Ishikawa (cell line): Measurements from ENCODE around the gene TRIL.

Experiments
- CEBPB ChIP-seq: IDR thresholded peaks from 2 replicates; pipeline ENCODE4 v1.6.1; 2012
- CREB1 ChIP-seq: IDR thresholded peaks from 2 replicates; pipeline ENCODE4 v1.6.1; 2012; ENCODE audit warnings: low read depth
- EGR1 ChIP-seq: IDR thresholded peaks from 2 replicates; pipeline ENCODE4 v1.6.1; 2012
- EP300 ChIP-seq: IDR thresholded peaks from 2 replicates; pipeline ENCODE4 v1.6.1; 2012; ENCODE audit warnings: borderline replicate concordance
- FOXM1 ChIP-seq: IDR thresholded peaks from 2 replicates; pipeline ENCODE4 v1.6.1; 2012; ENCODE audit warnings: low read depth, borderline replicate concordance
- MAX ChIP-seq: IDR thresholded peaks from 2 replicates; pipeline ENCODE4 v1.6.1; 2012
- NFIC ChIP-seq: IDR thresholded peaks from 2 replicates; pipeline ENCODE4 v1.6.1; 2012
- RAD21 ChIP-seq: IDR thresholded peaks from 2 replicates; pipeline ENCODE4 v1.6.1; 2012; ENCODE audit warnings: low read depth
- REST ChIP-seq: IDR thresholded peaks from 2 replicates; pipeline ENCODE4 v1.6.1; 2012; ENCODE audit warnings: low read depth, mild to moderate bottlenecking
- TAF1 ChIP-seq: IDR thresholded peaks from 2 replicates; pipeline ENCODE4 v1.6.1; 2012; ENCODE audit warnings: low read depth, mild to moderate bottlenecking
- TCF12 ChIP-seq: IDR thresholded peaks from 2 replicates; pipeline ENCODE4 v1.6.1; 2012; ENCODE audit warnings: low read depth
- TEAD4 ChIP-seq: IDR thresholded peaks from 2 replicates; pipeline ENCODE4 v1.6.1; 2012
- USF1 ChIP-seq: IDR thresholded peaks from 2 replicates; pipeline ENCODE4 v1.6.1; 2012
- YY1 ChIP-seq: IDR thresholded peaks from 2 replicates; pipeline ENCODE4 v1.6.1; 2012; ENCODE audit warnings: low read depth
- ZBTB7A ChIP-seq: IDR thresholded peaks from 2 replicates; pipeline ENCODE4 v1.6.1; 2012; ENCODE audit warnings: low read depth

TRIL gene

GRCh38 chr7:28941633-28942032 lies 16.5 kb downstream of the TRIL start:
- no peak for TF ChIP-seq TEAD4
- TF ChIP-seq MAX, result no peak
- TF ChIP-seq FOXM1, result no peak
- no peak for TF ChIP-seq EGR1

- TF ChIP-seq EP300 (no peak), FOXM1 (no peak), ZBTB7A (no peak), MAX (no peak), TCF12 (no peak), TAF1 (no peak), RAD21 (no peak), NFIC (no peak), USF1 (no peak)
These were observed 17.3 kb downstream of the TRIL start for GRCh38 chr7:28940741-28941384.

- TF ChIP-seq MAX, result no peak
- no peak for TF ChIP-seq TAF1
- no peak for TF ChIP-seq ZBTB7A
- no peak for TF ChIP-seq CREB1
- TF ChIP-seq RAD21, result no peak
- no peak for TF ChIP-seq TCF12
- no peak for TF ChIP-seq TEAD4
- no peak for TF ChIP-seq CEBPB
- no peak for TF ChIP-seq EP300
- TF ChIP-seq USF1, result no peak
- TF ChIP-seq EGR1, result no peak
- no peak for TF ChIP-seq REST
- TF ChIP-seq NFIC, result no peak
These were observed 18.1 kb downstream of the TRIL start for GRCh38 chr7:28939844-28940544.

GRCh38 chr7:28939367-28939766 lies 18.8 kb downstream of the TRIL start:
- no peak for TF ChIP-seq NFIC
- no peak for TF ChIP-seq USF1
- TF ChIP-seq REST, result no peak
- no peak for TF ChIP-seq CEBPB
- TF ChIP-seq RAD21, result no peak
- TF ChIP-seq CREB1, result no peak
- TF ChIP-seq YY1, result no peak
- TF ChIP-seq EP300, result no peak
- no peak for TF ChIP-seq EGR1
- no peak for TF ChIP-seq FOXM1
- no peak for TF ChIP-seq MAX
- no peak for TF ChIP-seq TCF12
- no peak for TF ChIP-seq TEAD4
- TF ChIP-seq TAF1, result no peak
- TF ChIP-seq ZBTB7A, result no peak

GRCh38 chr7:28937619-28938018 lies 20.5 kb downstream of the TRIL start:
- no peak for TF ChIP-seq TCF12
- TF ChIP-seq NFIC, result no peak
- TF ChIP-seq RAD21, result no peak
- TF ChIP-seq CREB1, result no peak
- TF ChIP-seq CEBPB, result no peak
- no peak for TF ChIP-seq ZBTB7A
- TF ChIP-seq TEAD4, result no peak
- no peak for TF ChIP-seq EGR1
- no peak for TF ChIP-seq YY1
- no peak for TF ChIP-seq USF1
- no peak for TF ChIP-seq TAF1
- no peak for TF ChIP-seq EP300
- no peak for TF ChIP-seq FOXM1
- no peak for TF ChIP-seq REST
